Measurements from ENCODE around the gene KRTAP22-1. TPM values are rescaled to one million over a fixed set of nuclear protein-coding genes. Genes with fewer than 3 reads are reported as not detected.

The KRTAP22-1 gene
- total and polyA plus RNA-seq, 7 donors, result not detected

DNA sequence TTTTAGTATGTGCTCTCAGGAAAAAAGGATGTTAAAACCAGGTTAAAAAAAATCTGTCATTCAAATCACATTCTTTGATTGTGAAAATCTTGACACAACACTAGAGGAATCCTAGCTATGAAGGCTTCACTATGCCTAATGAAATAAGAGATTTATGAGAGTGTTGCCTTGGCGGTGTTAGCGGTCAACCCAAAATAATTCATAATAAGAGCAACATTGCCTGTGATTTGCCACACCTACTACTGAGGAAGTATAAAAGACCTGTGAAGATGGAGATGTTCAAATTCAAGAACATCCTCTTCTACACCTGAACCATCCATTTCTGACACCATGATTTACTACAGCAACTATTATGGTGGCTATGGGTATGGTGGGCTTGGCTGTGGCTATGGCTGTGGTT is 15.2 kb downstream of the KRTAP22-1 start, which contains the start of gene KRTAP20-1:
Gene KRTAP20-1, plus strand, starts transcription at position 301 of the 400 bp plus-strand sequence. Its CDS starts 30 bp downstream, at position 331.
- Histone ChIP-seq H3K9me3 (no peaks in the 10 kb centered on the region), H3K4me3 (no peak within 1 kb of the TSS), H3K36me3 (ENCODE audit: insufficient read depth in 1 of 2, low read depth in 1 of 2) (no peaks in the 10 kb centered on the region), H3K27ac (no peak within 1 kb of the TSS), H3K27me3 (ENCODE audit: insufficient read depth in 3 of 3, low read length in 2 of 3) (no peaks in the 10 kb centered on the region), H3K4me1 (no peaks in the 10 kb centered on the region)
- DNase-seq (no peak), ATAC-seq (no peak)
- TF ChIP-seq, protein P1, sequence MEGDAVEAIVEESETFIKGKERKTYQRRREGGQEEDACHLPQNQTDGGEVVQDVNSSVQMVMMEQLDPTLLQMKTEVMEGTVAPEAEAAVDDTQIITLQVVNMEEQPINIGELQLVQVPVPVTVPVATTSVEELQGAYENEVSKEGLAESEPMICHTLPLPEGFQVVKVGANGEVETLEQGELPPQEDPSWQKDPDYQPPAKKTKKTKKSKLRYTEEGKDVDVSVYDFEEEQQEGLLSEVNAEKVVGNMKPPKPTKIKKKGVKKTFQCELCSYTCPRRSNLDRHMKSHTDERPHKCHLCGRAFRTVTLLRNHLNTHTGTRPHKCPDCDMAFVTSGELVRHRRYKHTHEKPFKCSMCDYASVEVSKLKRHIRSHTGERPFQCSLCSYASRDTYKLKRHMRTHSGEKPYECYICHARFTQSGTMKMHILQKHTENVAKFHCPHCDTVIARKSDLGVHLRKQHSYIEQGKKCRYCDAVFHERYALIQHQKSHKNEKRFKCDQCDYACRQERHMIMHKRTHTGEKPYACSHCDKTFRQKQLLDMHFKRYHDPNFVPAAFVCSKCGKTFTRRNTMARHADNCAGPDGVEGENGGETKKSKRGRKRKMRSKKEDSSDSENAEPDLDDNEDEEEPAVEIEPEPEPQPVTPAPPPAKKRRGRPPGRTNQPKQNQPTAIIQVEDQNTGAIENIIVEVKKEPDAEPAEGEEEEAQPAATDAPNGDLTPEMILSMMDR (IDR thresholded peaks at IDR 0.05), result no peak
- 88 to 96% (median 92%) methylated on average over 2 of the region's 2 CpGs for WGBS, 3 donors
- intact Hi-C loops (cut with DNase I), result no loop called here

DNA sequence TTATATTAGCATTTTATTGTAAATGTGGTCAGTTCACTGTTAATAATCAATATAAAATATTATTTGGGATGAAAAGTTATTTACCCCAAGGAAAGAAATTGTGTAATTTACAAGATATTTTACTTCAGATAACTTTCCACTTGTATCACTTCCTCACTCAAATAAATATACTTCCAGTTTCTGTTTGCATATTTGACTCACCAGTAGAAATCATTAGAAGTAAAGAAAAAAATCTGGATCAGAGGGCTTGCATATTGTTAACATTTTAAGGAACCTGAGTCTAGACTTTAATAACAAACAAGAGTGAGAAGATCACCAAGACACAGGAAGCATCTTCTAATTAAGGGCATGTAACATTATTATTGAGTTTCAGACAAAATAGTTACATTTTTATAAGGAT is 19.2 kb downstream of the KRTAP22-1 start:
- intact Hi-C loops (cut with DNase I), result no loop called here
- H3K27me3 ChIP-seq (ENCODE audit: insufficient read depth in 3 of 3, low read length in 2 of 3), result no peaks in the 10 kb centered on the region
- DNase-seq, result no peak
- TF ChIP-seq, protein P1 (IDR thresholded peaks at IDR 0.05), result no peak
- no peak overlapping the region for H3K27ac ChIP-seq
- no peak for ATAC-seq
- H3K4me1 ChIP-seq, result no peaks in the 10 kb centered on the region
- H3K9me3 ChIP-seq, result no peaks in the 10 kb centered on the region
- H3K4me3 ChIP-seq, result no peak overlapping the region
- no peaks in the 10 kb centered on the region for H3K36me3 ChIP-seq (ENCODE audit: insufficient read depth in 1 of 2, low read depth in 1 of 2)

GRCh38 chr21:30620522-30620921 is 19.6 kb downstream of the KRTAP22-1 start, which contains the start of gene KRTAP20-4:
KRTAP20-4 (plus strand) TSS chr21:30620627.
- H3K27ac ChIP-seq, result no peak within 1 kb of the TSS
- H3K4me3 ChIP-seq, result no peak within 1 kb of the TSS
- 56 to 65% (median 65%) methylated on average over 3 of the region's 3 CpGs for WGBS, 3 donors
- DNase-seq, result no peak
- H3K4me1 ChIP-seq, result no peaks in the 10 kb centered on the region
- H3K27me3 ChIP-seq (ENCODE audit: insufficient read depth in 3 of 3, low read length in 2 of 3), result no peaks in the 10 kb centered on the region
- ATAC-seq, result no peak
- H3K9me3 ChIP-seq, result no peaks in the 10 kb centered on the region
- TF ChIP-seq, protein P1 (IDR thresholded peaks at IDR 0.05), result no peak
- H3K36me3 ChIP-seq (ENCODE audit: insufficient read depth in 1 of 2, low read depth in 1 of 2), result no peaks in the 10 kb centered on the region
- intact Hi-C loops (cut with DNase I), result no loop called here

GRCh38 chr21:30623362-30623761 is 22.5 kb downstream of the KRTAP22-1 start:
- Histone ChIP-seq H3K9me3 (no peaks in the 10 kb centered on the region), H3K27ac (no peak overlapping the region), H3K36me3 (ENCODE audit: insufficient read depth in 1 of 2, low read depth in 1 of 2) (no peaks in the 10 kb centered on the region), H3K4me1 (no peaks in the 10 kb centered on the region), H3K27me3 (ENCODE audit: insufficient read depth in 3 of 3, low read length in 2 of 3) (no peaks in the 10 kb centered on the region), H3K4me3 (no peak overlapping the region)
- WGBS, 3 donors, result 80 to 90% (median 84%) methylated on average over 3 of the region's 3 CpGs
- intact Hi-C loops (cut with DNase I), result no loop called here
- ATAC-seq (no peak), DNase-seq (no peak)
- TF ChIP-seq, protein P1 (IDR thresholded peaks at IDR 0.05), result no peak

DNA sequence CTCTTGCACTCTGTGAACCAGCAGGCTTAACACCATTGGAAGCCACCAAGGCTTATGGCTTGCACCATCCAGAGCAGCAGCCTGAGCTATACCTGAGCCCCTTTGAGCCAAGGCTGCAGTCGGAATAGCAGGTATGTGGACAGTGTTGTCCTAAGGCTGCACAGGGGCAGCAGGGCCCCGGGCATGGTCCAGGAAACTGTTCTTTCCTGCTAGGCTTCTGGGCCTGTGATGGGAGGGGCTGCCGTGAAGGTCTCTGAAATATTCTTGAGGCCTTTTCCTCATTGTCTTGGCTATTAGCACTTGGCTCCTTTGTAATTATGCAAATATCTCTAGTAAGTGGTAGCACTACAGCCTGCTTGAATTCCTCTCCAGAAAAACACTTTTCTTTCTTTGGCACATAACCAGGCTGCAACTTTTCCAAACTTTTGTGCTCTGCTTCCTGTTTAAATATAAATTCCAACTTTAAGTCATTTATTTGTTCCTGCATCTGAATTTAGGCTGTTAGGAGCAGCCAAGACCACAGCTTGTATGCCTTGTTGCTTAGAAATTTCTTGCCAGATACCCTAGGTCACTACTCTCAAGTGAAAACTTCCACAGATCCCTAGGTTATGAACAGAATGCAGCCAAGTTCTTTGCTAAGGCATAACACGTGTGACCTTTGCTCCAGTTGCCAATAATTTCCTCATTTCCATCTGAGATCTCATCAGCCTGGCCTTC is 24.7 kb downstream of the KRTAP22-1 start:
- DNase-seq, result no peak
- intact Hi-C loops (cut with DNase I), result no loop called here
- Histone ChIP-seq H3K4me1 (no peaks in the 10 kb centered on the region), H3K27me3 (ENCODE audit: insufficient read depth in 3 of 3, low read length in 2 of 3) (no peaks in the 10 kb centered on the region), H3K27ac (no peak overlapping the region), H3K4me3 (no peak overlapping the region), H3K9me3 (no peaks in the 10 kb centered on the region), H3K36me3 (ENCODE audit: insufficient read depth in 1 of 2, low read depth in 1 of 2) (no peaks in the 10 kb centered on the region)
- TF ChIP-seq, protein P1 (IDR thresholded peaks at IDR 0.05), result no peak
- 68 to 78% (median 76%) methylated on average over 4 of the region's 4 CpGs for WGBS, 3 donors
- ATAC-seq, result no peak

All from psoas muscle (tissue), 8 donors.